ENCODE measurements around the gene METAP1D. TPM values are rescaled to one million over a fixed set of nuclear protein-coding genes. Genes with fewer than 3 reads are reported as not detected.

METAP1D gene
- total RNA-seq, 1 donor from 2014 or later: 6.3 TPM

DNA sequence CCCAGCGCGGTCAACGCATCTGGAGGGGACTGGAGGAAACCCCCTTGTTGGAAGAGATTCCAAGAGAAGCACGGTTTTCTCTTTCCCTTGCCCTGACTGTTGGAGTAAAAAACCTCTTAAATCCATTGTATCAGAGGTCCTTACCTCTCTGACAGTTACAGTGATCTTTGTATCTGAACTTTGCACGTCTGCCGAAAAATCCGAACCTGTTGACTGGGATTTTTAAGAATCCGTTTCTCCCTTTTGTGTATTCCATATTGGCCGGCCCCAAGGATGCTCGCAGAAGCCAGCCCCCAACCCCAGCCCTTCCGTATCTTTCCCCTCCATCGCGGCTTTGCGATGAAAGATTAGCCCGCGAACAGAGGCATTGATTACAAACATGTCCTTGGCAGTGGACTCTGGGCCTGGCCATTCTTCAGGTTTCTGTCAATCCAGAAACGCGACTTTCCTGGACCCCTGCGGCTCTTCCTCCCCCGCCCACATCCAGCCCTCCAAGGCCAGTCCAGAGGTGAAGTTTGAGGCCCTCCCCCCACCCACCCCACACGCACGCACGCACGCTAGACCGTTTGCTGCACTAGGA lies 81.0 kb downstream of the METAP1D start:
- no peak for DNase-seq (ENCODE audit: low spot score)

DNA sequence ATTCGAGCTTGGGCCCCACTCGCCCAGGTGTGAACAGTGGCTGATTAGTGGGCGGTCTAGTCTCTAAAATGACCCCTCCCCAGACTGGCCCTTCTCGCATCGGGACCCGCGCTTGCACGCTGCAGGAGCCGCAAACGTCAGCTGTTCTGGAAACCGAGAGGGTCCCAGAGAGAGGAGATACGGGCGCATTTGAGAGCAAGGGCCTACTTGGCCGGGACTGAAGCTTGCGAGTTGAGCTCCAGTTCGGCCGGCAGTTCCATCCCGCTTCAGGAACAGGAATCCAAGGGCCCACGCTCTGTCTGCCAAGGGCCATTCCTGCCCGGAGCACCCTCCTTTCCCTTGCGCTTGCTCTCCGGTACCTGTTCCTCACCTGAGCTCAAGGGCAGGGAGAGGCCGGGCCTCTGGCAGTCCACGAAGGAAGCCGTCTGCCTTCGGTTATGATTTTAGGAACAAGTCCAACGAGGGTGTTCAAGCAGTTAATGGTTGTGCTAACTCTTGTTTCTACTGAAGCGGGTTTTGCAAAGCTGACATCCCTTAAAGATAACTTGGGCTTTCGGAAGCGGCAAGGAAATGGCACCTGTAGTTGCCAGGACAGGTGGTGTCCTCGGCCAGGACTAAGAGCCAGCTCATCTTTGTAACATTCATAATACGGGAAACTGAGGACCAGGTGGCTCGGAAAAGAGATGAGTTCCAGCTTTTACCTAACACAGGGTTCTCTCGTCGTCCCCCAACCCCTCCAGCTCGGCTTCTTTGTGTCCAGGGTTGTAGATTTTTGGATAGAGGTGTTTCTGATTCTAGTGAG lies 81.7 kb downstream of the METAP1D start:
- DNase-seq (ENCODE audit: low spot score): no peak

DNA sequence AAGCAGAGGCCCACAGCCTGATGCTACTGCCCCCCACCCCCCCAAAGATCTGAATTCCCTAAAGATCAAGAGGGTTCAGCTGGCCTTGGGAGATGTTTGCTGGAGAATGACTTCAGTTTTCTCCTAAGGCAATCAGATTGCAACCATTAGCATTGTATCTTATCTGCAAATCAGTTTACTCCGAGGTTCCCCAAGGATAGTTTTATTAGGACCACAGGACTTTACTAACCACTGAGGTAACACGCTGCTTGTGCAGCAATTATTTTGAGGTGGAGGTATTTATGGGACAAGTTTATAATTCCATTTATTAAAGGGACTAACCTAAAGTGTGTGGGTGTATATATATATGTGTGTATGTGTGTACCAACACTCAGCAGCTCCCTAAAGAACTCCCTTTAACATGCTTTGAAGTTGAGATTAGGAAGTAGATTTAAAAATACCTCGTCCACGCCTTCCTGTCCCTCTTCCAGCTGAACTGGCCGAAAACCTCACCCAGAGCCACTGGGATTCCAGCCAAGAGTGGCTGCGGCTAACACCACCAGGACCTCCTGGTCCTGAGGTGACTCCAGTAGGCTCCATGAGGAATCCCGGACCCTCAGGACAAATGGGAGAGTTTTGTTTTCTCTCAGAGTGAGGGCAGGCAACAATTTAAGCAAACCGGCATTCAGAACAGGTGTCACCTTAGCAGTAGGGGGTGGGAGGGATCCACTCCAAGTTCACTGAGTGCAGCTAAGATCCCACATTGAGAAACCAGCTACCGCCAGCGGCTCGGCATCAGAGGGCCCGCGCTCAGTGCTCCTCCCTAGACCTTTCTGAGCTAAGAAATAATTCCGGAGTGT lies 82.6 kb downstream of the METAP1D start:
- DNase-seq (ENCODE audit: low spot score): no peak

DNA sequence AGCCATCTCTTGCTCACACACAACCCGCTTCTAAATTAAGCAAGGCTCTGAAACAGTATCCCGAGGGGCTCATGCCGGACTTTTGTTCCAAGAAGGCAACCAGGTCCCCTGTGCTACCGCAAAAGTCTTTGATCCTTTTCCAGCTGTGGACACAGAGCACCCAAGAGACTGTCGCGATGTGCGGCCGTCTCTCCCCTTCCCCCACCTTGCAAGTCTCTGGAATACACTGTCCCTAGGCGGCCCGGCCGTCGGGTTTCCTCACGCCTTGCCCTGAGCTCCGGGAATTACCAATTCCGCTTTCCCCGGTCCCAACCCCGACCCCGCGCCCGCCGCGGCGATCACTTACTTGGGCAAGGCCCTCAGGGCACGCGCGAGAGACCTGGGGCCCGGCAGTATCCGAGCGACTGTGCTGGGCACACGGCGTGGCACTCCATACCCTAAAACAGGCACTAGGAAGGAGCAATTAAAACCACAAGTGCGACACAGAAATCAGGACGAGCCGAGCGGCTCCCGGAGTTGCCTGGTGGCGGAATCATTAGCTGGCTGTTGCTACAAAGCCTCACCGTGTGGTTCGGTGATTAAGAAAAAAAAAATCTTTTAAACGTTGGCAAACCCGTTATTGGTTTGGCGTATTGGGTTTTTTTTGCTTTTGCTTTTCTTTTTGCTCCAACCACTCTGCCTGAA lies 83.3 kb downstream of the METAP1D start:
- DNase-seq (ENCODE audit: low spot score): no peak

DNA sequence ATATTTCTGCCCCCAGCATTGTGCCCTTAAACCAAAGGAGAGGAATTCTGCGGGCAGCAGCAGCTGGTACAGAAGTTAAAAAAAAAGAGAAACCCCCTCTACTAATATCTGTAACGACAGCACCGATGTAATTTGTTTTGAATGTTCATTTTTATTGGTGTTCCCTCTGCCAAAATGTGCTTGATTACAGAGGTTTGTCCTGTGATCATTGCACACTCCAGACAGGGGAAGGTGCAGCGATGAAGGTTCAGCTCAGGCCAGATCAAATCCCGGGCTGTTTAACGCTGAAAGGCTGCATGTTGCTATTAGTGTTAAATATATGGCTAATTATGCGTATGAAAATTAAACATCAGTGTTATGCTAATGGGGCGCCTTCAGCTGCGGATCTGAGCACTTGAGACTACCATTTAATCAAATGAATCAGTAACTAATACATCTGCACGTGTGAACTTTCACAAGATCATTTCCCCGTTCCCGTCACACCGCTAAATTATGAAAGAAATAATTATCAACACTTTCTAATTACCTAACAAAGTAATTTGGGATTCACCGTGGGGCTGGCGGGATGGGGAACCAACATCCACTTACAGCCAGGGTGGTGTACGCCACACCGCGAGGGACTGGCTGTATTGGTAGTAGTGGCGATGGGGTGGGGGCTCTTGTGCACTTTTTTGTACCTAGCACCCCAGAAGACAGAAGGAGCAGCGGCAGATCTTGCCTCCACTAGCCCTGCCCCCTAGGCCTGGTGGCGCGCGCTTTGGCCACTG lies 84.1 kb downstream of the METAP1D start:
- no peak for DNase-seq (ENCODE audit: low spot score)

DNA sequence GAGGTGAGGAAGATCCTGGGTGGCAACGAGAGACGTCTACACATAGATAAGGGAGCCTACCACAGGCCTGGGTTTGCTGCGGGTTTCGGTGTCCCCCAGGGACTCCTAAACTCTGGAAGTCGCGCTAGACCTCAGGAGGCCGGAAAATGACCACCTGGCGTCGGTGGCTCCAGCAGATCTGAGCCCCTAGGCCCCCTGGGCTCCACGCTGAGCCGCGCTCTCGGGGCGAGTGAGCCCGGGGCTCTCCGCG lies 84.6 kb downstream of the METAP1D start:
- DNase-seq (ENCODE audit: low spot score): no peak

DNA sequence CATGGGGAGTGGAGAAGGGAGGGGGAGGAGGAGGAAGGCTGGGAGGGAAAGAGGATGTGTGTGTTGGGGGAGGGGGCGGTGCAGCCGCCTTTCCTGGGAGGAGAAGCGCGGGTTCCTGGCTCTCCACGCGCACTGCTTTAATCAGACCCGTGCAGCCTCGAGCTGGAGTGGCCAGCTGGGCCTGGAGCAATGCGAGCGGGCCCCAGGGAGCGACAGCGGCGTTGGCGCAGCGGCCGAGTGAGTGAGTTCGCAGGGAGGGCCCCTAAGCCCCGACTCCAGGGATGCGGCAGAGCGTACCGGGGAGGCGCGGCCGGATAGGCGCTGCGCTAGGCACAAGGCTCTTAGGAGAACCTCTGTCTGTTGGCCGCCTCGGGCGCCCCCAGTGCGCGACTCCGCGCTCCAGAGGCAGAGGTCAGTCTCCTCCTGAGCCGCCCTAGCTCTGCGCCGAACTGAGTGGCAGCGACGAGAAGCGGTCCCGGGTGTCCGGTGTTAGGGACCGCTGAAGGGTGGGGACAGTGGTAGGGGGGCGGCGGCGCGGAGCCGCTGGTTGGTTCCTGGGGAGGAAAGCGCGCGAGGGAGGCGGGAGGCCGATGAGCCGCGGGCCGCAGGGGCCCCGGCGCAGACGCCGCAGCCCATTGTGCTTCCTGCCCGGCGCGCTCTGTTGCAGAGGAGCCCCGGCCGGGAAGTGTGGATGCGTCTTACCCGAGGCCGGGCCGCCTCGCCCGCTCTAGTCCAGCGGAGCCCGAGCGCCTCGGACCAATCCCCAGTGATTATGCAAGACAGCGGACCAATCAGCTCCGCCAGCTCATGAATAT lies 85.1 kb downstream of the METAP1D start:
- DNase-seq (ENCODE audit: low spot score): peak; percentile 95

DNA sequence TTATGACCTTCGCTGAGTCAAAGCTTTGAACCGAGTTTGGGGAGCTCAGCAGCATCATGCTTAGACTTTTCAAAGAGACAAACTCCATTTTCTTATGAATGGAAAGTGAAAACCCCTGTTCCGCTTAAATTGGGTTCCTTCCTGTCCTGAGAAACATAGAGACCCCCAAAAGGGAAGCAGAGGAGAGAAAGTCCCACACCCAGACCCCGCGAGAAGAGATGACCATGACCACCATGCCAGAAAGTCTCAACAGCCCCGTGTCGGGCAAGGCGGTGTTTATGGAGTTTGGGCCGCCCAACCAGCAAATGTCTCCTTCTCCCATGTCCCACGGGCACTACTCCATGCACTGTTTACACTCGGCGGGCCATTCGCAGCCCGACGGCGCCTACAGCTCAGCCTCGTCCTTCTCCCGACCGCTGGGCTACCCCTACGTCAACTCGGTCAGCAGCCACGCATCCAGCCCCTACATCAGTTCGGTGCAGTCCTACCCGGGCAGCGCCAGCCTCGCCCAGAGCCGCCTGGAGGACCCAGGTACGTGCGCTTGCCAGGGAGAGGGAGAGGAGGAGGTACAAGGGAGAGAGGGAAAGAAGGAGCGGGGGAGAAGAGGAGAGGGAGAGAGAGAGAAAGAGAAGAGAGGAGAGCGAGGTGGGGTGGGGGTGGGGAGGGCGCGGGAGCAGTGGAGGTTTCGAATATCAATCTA lies 85.9 kb downstream of the METAP1D start, which contains the start of gene DLX1:
TSS of gene DLX1 (plus strand) at position 48 of the 700 bp plus-strand sequence. CDS start at position 219, 171 bp downstream.
- DNase-seq (ENCODE audit: low spot score): no peak

DNA sequence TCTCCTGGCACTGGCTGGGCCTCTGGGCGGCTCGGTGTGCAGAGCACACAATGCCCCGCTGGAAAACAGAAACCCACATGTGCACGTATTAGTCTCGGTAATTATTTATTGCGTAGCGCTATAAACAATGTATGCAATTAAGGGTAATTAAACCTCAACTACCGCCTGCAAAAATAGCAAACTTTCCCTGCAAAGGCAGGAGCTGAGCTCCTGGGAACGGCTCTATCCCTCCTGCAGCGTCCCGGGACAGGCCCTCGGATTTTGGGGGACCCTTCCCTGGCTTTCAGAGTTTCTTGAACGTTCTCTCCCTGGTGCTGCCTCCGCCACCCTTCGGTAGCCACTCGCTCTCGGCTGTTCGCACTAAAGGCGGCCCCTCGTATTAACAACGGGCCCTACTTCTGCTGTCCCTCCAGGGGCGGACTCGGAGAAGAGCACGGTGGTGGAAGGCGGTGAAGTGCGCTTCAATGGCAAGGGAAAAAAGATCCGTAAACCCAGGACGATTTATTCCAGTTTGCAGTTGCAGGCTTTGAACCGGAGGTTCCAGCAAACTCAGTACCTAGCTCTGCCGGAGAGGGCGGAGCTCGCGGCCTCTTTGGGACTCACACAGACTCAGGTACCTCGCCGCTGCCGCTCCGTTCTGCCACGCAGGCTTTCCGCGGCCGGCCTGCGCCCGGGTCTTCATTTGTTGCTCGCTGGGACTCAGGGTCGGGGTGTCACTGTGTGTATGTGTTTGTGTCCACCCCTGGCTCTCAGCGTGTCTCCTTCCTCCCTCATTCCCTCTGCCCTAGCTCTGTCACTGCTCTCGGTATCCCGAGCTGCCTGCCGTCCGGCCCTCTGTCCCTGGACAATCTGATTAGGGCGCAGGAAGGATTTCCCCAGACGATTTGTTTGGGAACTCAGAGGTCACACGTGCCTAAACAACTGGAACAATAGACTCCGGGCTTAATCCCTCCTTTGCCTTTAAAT lies 86.8 kb downstream of the METAP1D start:
- no peak for DNase-seq (ENCODE audit: low spot score)

DNA sequence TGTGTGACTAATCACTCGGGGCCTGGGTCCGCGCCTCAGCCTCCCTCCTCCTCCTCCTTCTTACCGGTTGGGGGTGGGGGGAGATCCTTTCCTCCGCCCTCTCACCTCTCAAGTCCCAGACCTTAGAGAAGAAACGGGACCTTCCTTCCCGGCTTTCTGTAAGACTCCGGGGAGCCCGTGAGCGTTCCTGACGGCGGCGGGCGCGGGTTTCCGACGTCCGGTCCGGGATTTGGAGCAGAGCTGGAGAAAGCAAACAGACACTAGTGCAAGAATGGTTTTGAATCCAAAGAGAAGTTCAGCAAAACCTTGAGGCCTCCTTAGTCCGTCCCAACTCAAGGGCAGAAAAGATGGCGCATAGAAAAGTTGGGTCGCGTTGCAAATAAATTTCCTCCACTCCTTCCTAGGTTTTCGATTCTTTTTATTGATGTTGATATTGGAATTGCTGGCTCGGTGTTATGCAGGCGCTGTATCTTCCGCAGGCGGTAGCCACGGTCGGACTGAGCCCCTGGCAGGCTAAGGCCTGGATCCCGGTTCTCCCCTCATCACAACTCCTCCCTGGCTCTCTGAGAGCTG lies 87.5 kb downstream of the METAP1D start:
- no peak for DNase-seq (ENCODE audit: low spot score)

DNA sequence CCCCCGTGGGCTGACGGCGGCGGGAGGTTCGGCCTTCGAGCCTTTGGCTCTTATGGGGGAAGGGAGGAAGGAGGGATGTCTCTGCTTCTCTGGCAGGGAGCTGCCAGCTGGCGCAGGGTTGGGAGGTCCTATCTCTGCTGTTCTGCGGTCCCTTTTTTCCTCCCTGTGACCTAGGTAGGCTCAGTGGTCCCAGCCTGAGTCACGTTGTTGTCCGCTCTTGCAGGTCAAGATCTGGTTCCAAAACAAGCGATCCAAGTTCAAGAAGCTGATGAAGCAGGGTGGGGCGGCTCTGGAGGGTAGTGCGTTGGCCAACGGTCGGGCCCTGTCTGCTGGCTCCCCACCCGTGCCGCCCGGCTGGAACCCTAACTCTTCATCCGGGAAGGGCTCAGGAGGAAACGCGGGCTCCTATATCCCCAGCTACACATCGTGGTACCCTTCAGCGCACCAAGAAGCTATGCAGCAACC lies 88.1 kb downstream of the METAP1D start:
- no peak for DNase-seq (ENCODE audit: low spot score)

DNA sequence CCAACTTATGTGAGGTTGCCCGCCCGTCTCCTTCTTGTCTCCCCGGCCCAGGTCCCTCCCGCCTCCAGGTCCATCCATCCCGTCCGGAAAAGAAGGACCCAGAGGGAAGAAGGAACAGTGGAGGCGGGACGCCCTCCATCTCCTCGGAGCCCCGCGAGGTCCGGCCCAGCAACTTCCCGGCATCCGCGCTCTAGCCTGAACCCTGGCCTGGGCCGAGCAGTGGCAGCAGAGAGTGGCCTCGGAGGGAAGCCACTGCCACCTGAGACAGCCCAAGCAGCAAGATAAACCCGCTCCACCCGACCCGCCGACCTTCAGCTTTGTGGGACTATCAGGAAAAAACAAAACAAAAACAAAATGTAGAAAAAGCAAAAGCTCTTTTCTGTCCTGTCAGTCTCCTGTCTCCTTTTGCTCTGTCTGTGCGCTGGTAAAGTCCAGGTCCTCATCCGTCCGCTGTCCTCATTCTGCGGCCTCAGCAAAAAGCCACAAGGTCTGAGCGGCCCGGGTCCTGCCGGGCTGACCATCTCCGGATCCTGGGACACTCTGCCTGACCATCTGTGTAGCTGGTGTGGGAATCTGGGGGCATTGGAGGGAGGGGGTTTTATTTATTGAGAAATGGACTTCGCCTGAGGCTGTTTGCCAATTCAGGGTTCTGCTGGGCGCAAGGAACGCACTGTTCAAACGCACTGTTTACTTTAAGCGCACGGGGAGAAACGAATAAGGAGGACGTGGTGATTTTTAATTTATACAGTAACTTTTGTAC lies 88.7 kb downstream of the METAP1D start:
- DNase-seq (ENCODE audit: low spot score): no peak

DNA sequence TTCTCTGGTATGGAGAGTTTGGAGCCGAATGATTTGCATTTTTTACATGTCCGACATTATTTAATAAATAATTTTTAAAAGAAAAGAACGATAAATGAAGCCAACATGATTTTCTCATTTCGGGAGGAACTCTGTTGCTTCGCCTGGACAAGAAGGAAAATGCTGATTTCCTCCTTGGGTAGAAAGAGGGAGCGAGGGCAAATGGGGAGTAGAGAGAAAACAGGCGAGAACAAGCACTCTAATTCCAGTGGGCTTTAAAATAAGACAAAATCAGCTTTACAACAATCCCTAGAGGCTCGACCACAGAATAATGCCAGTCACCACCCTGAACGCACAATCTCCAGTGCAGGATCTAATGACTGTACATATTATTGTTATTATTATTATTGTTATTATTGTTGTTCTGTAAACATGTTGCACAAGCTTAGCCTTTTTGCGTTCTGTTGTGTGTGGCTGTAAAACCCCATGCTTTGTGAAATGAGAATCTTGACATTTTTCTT lies 89.3 kb downstream of the METAP1D start:
- no peak for DNase-seq (ENCODE audit: low spot score)

DNA sequence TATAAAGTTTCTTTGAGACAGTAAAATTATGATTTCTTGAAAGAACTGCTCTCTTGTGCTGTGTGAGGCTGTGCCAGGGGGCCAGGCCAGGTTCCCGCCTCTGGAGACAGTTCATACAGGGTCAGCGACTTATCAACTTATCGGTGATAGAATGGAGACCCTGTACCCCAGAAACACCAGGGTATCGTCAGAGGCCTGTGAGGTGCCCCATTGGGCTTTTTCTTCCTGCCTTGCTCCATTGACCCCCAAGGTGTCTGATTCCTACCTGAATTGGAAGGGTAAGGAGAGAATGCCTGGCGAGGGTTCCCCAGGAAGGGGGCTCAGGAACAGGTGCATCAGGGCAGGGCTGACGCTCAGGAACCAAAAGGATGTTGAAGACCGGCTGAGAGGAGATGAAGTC lies 89.9 kb downstream of the METAP1D start:
- DNase-seq (ENCODE audit: low spot score): no peak

DNA sequence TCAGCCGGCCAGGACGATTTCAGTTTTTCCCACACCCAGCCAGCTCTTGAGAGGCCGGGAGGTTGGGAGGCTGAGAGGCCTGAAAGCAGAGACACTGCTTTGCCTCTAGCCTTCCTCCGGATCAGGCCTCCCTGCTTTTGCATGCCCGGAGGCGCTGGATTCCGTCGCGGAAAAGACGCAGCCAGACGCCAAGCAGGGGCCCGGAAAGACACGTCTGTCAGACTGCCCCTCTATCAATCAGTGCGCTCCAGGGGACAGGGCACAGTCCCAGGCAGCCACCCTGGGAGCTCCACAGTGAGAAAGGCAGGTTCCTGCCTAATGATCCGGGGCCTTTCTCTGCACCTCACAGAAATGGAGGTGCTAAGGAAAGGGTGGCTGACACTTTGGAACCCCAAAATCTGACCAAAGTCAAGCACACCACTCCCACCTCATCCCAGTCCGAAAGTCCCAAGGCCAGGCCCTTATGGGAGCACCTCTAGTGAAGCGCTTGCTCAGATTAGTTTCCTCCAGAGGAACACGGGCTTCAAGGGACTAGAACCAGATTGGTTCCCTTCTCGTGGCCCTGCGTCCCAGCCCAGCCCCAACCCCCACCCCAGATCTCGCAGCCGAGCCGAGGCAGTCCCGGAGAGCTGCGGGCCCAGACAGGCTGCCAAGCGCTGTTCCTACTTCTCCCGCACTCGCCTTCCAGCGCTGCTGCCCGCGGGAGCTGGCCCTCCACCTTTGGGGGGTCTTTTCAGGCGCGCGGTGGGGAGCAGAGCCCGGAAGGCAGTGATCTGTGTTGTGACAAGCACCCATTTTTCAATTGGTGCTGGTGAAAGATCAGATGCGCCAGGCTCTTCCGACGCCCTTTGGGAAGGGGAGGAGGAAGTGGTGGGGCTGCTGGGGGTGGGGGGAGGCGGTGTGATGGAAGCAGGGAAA lies 90.5 kb downstream of the METAP1D start:
- DNase-seq (ENCODE audit: low spot score): no peak

DNA sequence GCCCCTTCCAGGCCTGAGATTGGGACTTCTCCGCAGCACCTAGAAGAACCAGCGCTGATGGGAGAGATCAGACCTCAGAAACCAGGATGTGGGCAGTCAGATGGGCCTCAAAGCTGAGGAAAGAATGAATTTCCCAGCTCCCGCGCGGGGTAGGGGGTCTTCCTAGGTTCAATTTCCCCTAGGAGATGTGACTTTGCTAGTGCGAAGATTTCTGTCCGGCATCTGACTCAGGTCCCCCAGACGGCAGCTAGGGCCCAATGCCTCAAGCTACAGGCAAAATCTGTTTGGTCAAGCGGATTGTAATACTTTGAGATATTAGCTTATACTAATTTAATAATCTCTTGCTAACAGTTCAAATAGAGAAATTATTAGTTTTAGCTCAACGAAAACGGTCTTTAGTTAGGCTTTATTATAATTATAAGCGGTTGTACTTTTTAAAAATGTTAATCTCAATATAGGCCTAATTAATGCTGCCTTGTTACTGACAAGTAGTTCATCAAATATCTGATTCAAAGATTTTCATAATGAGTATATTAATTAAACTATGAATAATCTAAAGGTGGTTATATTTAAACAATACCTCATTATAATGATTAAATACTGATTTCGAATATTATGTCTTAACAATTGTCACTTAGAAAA lies 91.4 kb downstream of the METAP1D start:
- DNase-seq (ENCODE audit: low spot score): no peak

Data from umbilical cord (tissue), 2 donors.